Left forelimb (tissue), 1 donor: ENCODE data around the gene CDHR4.
"Not testable (repeated sequence)": the region's sequence is repeated elsewhere in the genome, so short reads cannot be mapped to it uniquely, and the experiment has no call there.

Source experiments
- DNase-seq: peaks from one replicate; pipeline ENCODE4 v3.0.0-alpha.2; 2018; ENCODE audit warnings: low spot score

CDHR4 gene

GRCh38 chr3:49799761-49800160, at the start of gene CDHR4:
Gene CDHR4 (minus strand): TSS chr3:49799873. CDS start chr3:49799812, 61 bp downstream.
- no peak for DNase-seq

- no peak for DNase-seq
These were observed 46.0 kb upstream of the CDHR4 start for GRCh38 chr3:49845694-49846093.

- no peak for DNase-seq
These were observed 45.0 kb upstream of the CDHR4 start for GRCh38 chr3:49844464-49845183.

- no peak for DNase-seq
These were observed 43.3 kb upstream of the CDHR4 start for GRCh38 chr3:49842843-49843517.

- no peak for DNase-seq
These were observed 42.1 kb upstream of the CDHR4 start for GRCh38 chr3:49841806-49842205.

GRCh38 chr3:49841126-49841696, 41.5 kb upstream of the CDHR4 start:
- DNase-seq: no peak

GRCh38 chr3:49840388-49840787, 40.7 kb upstream of the CDHR4 start:
- DNase-seq: peak; percentile 71

GRCh38 chr3:49839193-49839809, 39.6 kb upstream of the CDHR4 start:
- peak; percentile 81 for DNase-seq

- no peak for DNase-seq
These were observed 31.7 kb upstream of the CDHR4 start for GRCh38 chr3:49831341-49831740.

GRCh38 chr3:49826016-49826415, 26.3 kb upstream of the CDHR4 start:
- no peak for DNase-seq

- DNase-seq: not testable (repeated sequence)
These were observed 23.5 kb upstream of the CDHR4 start for GRCh38 chr3:49823131-49823530.

- no peak for DNase-seq
These were observed 14.0 kb upstream of the CDHR4 start, which contains the start of gene UBA7 for GRCh38 chr3:49813497-49814174. Gene UBA7 (minus strand): TSS chr3:49813953. CDS start chr3:49813787, 166 bp downstream.

GRCh38 chr3:49812916-49813496, 13.3 kb upstream of the CDHR4 start:
- DNase-seq: no peak

- no peak for DNase-seq
These were observed 7.9 kb upstream of the CDHR4 start for GRCh38 chr3:49807431-49808114.

GRCh38 chr3:49806850-49807249, 7.2 kb upstream of the CDHR4 start:
- DNase-seq: no peak

GRCh38 chr3:49805897-49806701, 6.4 kb upstream of the CDHR4 start:
- peak; percentile 93 for DNase-seq

- peak; percentile 88 for DNase-seq
These were observed 5.7 kb upstream of the CDHR4 start for GRCh38 chr3:49805367-49805782.

GRCh38 chr3:49804141-49805041, 4.7 kb upstream of the CDHR4 start:
- DNase-seq: no peak

- peak; percentile 86 for DNase-seq
These were observed 3.9 kb upstream of the CDHR4 start for GRCh38 chr3:49803465-49804140.
